ENCODE data around the gene HEPH. TPM values are rescaled to one million over a fixed set of nuclear protein-coding genes. Genes with fewer than 3 reads are reported as not detected.

HEPH gene, protein sequence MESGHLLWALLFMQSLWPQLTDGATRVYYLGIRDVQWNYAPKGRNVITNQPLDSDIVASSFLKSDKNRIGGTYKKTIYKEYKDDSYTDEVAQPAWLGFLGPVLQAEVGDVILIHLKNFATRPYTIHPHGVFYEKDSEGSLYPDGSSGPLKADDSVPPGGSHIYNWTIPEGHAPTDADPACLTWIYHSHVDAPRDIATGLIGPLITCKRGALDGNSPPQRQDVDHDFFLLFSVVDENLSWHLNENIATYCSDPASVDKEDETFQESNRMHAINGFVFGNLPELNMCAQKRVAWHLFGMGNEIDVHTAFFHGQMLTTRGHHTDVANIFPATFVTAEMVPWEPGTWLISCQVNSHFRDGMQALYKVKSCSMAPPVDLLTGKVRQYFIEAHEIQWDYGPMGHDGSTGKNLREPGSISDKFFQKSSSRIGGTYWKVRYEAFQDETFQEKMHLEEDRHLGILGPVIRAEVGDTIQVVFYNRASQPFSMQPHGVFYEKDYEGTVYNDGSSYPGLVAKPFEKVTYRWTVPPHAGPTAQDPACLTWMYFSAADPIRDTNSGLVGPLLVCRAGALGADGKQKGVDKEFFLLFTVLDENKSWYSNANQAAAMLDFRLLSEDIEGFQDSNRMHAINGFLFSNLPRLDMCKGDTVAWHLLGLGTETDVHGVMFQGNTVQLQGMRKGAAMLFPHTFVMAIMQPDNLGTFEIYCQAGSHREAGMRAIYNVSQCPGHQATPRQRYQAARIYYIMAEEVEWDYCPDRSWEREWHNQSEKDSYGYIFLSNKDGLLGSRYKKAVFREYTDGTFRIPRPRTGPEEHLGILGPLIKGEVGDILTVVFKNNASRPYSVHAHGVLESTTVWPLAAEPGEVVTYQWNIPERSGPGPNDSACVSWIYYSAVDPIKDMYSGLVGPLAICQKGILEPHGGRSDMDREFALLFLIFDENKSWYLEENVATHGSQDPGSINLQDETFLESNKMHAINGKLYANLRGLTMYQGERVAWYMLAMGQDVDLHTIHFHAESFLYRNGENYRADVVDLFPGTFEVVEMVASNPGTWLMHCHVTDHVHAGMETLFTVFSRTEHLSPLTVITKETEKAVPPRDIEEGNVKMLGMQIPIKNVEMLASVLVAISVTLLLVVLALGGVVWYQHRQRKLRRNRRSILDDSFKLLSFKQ
- 0.16 and 1.9 TPM in 2 replicates for total RNA-seq

DNA sequence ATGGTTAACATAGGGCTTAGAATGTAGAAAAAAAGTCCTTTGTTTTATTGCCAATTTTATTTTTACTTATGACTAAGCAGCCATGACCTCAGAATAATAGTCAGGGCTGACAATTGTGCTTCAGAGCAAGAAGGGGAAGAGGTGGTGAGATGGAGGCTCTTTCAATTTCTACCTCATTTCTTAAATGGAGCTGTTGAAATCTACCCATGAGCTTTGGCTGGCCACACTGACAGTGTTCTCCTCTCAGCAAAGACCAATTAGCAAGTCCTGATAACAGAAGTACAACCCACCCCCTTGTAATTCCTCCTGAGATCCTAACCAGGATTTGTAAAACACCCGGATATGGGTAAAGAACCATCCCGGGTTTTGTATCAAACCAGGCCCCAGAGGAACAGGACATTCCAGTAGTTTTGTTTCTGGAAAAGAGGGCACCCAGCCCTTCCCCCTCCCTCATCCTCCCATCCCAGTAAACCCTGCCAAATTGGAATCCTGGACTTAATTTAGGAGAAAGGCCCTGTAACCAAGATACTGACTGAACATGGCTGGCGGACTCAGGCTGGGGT lies at the start of gene HEPH:
HEPH (plus strand) TSS at position 399 of the 563 bp plus-strand sequence. CDS start 6,324 bp downstream, outside the sequence.

Other genes starting within 250 kb of the HEPH start
- not detected in 2 replicates for gene VSIG4, start 124.2 kb upstream of the HEPH start, total RNA-seq